ENCODE measurements around the gene TNPO2. TPM values are rescaled to one million over a fixed set of nuclear protein-coding genes. Genes with fewer than 3 reads are reported as not detected.

TNPO2 gene
- polyA plus RNA-seq, 1 donor from 2014 or later: 4.2 TPM

DNA sequence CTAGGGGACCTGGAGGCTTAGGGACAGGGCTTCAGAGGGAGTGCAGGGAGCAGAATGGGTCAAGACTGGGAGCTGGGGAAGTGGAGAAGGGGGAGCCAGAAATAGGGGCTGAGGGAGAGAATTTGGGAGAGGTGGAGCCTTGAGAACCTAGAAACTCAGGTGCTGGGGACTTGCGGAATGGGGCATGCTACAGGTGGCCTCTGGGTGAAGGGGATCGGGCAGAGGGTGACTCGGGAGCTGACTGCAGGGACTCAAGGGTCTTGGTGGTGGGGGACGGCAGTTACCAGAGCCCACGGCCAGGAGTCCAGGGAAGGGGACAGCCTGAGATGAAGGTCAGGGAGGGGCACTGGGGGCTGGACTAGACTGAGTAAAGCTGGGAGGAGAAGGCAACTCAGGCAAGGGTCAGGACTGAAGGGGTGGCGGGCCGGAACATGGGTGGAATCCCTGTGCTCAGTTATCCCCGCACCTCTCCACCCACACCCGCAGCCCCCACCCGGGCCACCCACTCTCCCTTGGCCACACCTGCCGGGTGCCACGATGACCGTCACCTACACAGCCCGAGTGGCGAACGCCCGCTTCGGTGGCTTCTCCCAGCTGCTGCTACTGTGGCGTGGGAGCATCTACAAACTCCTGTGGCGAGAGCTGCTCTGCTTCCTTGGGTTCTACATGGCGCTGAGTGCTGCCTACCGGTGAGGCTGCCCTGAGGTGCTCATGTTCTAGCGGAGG lies 28.5 kb upstream of the TNPO2 start:
- Mint-ChIP-seq H3K27ac (no peak overlapping the region), H3K4me3 (no peak overlapping the region), H3K9me3 (peaks cover 0 to 5% (median 0%) of the 10 kb centered on the region in 3 donors), H3K27me3 (peaks cover 12% of the 10 kb centered on the region), H3K36me3 (peaks cover 6% of the 10 kb centered on the region), H3K4me1 (peaks cover 5 to 12% (median 5%) of the 10 kb centered on the region in 3 donors)

DNA sequence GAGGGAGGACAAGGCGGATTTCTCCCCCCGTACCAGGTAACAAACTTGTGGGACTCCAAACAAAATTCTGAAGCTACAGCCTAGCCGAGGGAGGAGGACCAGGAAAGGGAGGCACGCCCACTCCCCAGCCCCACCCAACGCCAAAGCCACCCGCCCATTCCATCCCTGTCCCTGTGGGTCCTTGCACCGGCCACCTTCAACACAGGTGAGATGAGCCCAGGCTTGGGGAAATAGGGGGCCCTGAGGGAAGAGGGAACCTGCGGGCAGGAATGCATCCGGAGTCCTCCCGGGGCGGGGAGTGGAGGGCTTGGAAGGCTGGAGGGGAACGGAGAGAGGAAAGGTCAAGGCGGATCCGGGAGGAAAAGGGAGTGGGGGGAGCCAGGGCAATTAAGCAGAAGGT lies 27.9 kb upstream of the TNPO2 start, which contains the start of gene BEST2:
Gene BEST2 (plus strand): TSS at position 157 of the 400 bp plus-strand sequence. CDS start 802 bp downstream, outside the sequence.
- Mint-ChIP-seq H3K36me3 (peaks cover 7% of the 10 kb centered on the region), H3K4me1 (peaks cover 5 to 12% (median 5%) of the 10 kb centered on the region in 3 donors), H3K9me3 (peaks cover 0 to 5% (median 0%) of the 10 kb centered on the region in 3 donors), H3K27ac (peak within 1 kb of the TSS in 2 of 3 donors; percentile 11 to 56), H3K4me3 (no peak within 1 kb of the TSS), H3K27me3 (peaks cover 12% of the 10 kb centered on the region)

GRCh38 chr19:12750851-12751250 lies 27.1 kb upstream of the TNPO2 start:
- no peak overlapping the region for H3K4me3 Mint-ChIP-seq
- peaks cover 5 to 12% (median 5%) of the 10 kb centered on the region in 3 donors for H3K4me1 Mint-ChIP-seq
- peaks cover 7% of the 10 kb centered on the region for H3K36me3 Mint-ChIP-seq
- H3K27me3 Mint-ChIP-seq: peaks cover 10% of the 10 kb centered on the region
- peak overlapping the region in 2 of 3 donors; percentile 11 to 56 for H3K27ac Mint-ChIP-seq
- H3K9me3 Mint-ChIP-seq: peaks cover 0 to 5% (median 0%) of the 10 kb centered on the region in 3 donors

GRCh38 chr19:12749938-12750521 lies 26.3 kb upstream of the TNPO2 start:
- H3K27ac Mint-ChIP-seq: peak overlapping the region; percentile 85 to 95 (median 94)
- H3K36me3 Mint-ChIP-seq: peaks cover 7% of the 10 kb centered on the region
- peak overlapping the region in 3 of 4 donors; percentile 23 to 94 (median 54) for H3K4me3 Mint-ChIP-seq
- peaks cover 5 to 12% (median 5%) of the 10 kb centered on the region in 3 donors for H3K4me1 Mint-ChIP-seq
- peaks cover 0 to 5% (median 0%) of the 10 kb centered on the region in 3 donors for H3K9me3 Mint-ChIP-seq
- H3K27me3 Mint-ChIP-seq: peaks cover 7% of the 10 kb centered on the region

- Mint-ChIP-seq H3K9me3 (peaks cover 0 to 5% (median 0%) of the 10 kb centered on the region in 3 donors), H3K27me3 (peaks cover 2% of the 10 kb centered on the region), H3K36me3 (peaks cover 10% of the 10 kb centered on the region), H3K27ac (peak overlapping the region in 1 of 3 donors; percentile 69), H3K4me3 (no peak overlapping the region), H3K4me1 (peaks cover 5 to 12% (median 5%) of the 10 kb centered on the region in 3 donors)
Measured at GRCh38 chr19:12748489-12748888, 24.8 kb upstream of the TNPO2 start.

GRCh38 chr19:12745166-12745897 lies 21.6 kb upstream of the TNPO2 start:
- Mint-ChIP-seq H3K27ac (no peak overlapping the region), H3K4me3 (peak overlapping the region in 1 of 4 donors; percentile 45), H3K9me3 (peaks cover 0 to 5% (median 0%) of the 10 kb centered on the region in 3 donors), H3K27me3 (no peaks in the 10 kb centered on the region), H3K36me3 (peaks cover 17% of the 10 kb centered on the region), H3K4me1 (peaks cover 4 to 8% (median 5%) of the 10 kb centered on the region in 3 donors)

GRCh38 chr19:12737835-12738351 lies 14.2 kb upstream of the TNPO2 start:
- peaks cover 2% of the 10 kb centered on the region for H3K27me3 Mint-ChIP-seq
- peaks cover 9% of the 10 kb centered on the region for H3K36me3 Mint-ChIP-seq
- peak overlapping the region in 2 of 3 donors; percentile 88 to 93 for H3K27ac Mint-ChIP-seq
- peaks cover 16 to 28% (median 23%) of the 10 kb centered on the region in 3 donors for H3K4me1 Mint-ChIP-seq
- no peaks in the 10 kb centered on the region for H3K9me3 Mint-ChIP-seq
- peak overlapping the region; percentile 82 to 100 (median 100) for H3K4me3 Mint-ChIP-seq

DNA sequence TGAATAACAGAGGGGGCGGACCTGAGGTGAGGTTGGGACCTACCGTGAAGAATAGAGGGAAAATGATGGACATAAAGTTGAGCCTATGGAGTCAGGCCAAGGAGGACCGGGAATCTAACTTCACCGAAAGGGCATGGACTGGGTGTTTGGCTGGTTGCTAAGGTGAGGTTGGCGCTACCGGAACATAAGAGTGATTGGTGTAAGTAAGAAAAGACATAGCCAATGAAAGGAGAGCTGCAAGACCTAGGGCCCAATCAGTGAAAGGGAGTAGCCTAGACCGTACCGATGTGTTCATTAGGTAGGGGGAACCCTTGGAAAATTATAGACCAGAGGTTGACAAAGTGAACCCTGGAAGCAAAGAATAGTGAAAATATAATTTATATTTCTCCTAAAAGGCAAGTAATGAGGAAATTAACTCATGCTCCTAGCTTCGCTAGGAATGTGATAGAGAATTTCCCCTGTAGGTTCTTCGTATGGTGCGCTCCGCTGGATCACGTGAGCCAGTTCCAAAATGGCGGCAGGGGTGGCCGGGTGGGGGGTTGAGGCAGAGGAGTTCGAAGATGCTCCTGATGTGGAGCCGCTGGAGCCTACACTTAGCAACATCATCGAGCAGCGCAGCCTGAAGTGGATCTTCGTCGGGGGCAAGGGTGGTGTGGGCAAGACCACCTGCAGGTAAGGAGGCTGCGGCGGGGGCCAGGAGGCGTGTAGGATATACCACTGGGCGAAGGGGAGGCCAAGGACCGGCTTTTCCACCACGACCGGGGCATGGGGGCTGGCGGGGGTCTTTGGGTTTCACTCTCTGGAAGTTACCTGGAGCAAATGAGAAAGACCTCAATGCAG lies 13.5 kb upstream of the TNPO2 start, which contains the start of gene GET3:
Gene GET3 (plus strand): TSS at position 503 of the 840 bp plus-strand sequence. CDS start 9 bp downstream, at position 512.
- peak within 1 kb of the TSS; percentile 88 to 99 (median 93) for H3K27ac Mint-ChIP-seq
- peaks cover 17 to 32% (median 27%) of the 10 kb centered on the region in 3 donors for H3K4me1 Mint-ChIP-seq
- H3K36me3 Mint-ChIP-seq: peaks cover 6% of the 10 kb centered on the region
- H3K27me3 Mint-ChIP-seq: peaks cover 2% of the 10 kb centered on the region
- no peaks in the 10 kb centered on the region for H3K9me3 Mint-ChIP-seq
- peak within 1 kb of the TSS; percentile 82 to 100 (median 100) for H3K4me3 Mint-ChIP-seq

DNA sequence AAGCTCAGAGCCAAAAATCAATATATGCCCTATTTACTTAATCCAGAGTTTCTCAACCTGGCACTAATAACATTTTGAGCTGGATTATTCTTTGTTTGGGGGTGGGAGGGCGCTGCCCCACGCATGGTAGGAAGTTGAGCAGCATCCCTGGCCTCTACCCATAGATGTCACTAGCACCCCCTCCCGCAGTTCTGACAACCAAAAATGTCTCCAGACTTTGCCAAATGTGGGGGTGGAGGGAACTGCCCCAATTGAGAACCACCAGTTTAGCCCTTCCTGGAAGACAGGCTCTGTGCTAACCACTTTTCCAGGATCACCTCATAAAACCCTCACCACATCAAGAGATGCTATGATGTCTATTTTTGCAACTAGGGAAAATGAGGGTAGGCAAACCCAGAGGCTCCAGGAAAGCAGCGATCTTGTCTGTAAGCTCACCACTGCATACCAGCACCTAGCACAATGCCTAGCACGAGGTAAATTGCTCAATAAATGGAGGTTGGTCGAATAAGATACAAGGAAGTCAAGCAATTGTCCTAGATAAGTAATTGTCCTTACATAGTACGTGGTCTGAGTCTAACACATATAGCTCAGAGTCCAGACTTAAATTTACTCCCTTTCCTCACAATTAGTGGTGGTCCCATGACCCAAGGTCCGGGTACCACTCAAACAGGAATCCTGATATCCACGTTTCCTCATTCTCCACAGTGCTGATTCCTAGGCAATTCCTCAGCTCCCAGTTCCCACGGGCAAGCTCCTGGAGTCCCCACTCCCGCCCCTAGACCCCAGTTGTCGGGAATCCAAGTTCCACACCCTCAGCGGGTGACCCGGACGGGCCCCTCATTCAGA lies 9.9 kb upstream of the TNPO2 start:
- no peaks in the 10 kb centered on the region for H3K9me3 Mint-ChIP-seq
- H3K4me1 Mint-ChIP-seq: peaks cover 27 to 45% (median 41%) of the 10 kb centered on the region in 3 donors
- H3K27ac Mint-ChIP-seq: peak overlapping the region; percentile 88 to 97 (median 95)
- peaks cover 4% of the 10 kb centered on the region for H3K36me3 Mint-ChIP-seq
- peaks cover 2% of the 10 kb centered on the region for H3K27me3 Mint-ChIP-seq
- H3K4me3 Mint-ChIP-seq: peak overlapping the region; percentile 83 to 97 (median 96)

GRCh38 chr19:12731337-12731736 lies 7.6 kb upstream of the TNPO2 start:
- H3K4me3 Mint-ChIP-seq: peak overlapping the region in 1 of 4 donors; percentile 65
- no peaks in the 10 kb centered on the region for H3K27me3 Mint-ChIP-seq
- H3K27ac Mint-ChIP-seq: peak overlapping the region in 1 of 3 donors; percentile 88
- H3K4me1 Mint-ChIP-seq: peaks cover 22 to 36% (median 29%) of the 10 kb centered on the region in 3 donors
- H3K36me3 Mint-ChIP-seq: peaks cover 6% of the 10 kb centered on the region
- no peaks in the 10 kb centered on the region for H3K9me3 Mint-ChIP-seq

GRCh38 chr19:12730064-12730463 lies 6.3 kb upstream of the TNPO2 start:
- H3K9me3 Mint-ChIP-seq: no peaks in the 10 kb centered on the region
- peak overlapping the region; percentile 62 to 89 (median 88) for H3K27ac Mint-ChIP-seq
- H3K4me1 Mint-ChIP-seq: peaks cover 23 to 35% (median 29%) of the 10 kb centered on the region in 3 donors
- peak overlapping the region; percentile 71 to 91 (median 85) for H3K4me3 Mint-ChIP-seq
- H3K27me3 Mint-ChIP-seq: no peaks in the 10 kb centered on the region
- peaks cover 6% of the 10 kb centered on the region for H3K36me3 Mint-ChIP-seq

DNA sequence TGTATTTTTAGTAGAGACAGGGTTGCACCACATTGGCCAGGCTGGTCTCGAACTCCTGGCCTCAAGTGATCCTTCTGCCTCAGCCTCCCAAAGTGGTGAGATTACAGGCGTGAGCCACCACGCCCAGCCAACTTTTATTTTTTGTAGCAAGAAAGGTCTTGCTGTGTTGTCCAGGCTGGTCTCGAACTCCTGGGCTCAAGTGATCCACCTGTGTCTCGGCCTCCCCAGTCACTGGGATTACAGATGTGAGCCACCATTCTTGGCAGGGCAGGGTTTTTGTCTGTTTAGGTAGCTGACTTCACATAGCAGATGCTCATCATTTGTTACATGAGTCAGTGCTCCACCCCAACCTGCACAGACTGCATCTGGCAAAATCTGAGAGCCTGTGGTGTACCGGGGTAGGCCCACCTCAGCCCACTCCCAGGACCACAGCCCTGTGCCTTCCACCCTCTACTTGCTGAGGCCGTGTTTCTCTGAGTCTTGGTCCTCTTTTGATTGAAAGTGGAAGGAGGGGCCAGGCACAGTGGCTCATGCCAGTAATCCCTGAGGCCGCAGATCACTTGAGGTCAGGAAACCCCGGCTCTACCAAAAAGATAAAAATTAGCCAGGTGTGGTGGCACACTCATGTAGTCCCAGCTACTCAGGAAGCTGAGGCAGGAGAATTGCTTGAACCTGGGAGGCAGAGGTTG lies 4.2 kb upstream of the TNPO2 start:
- H3K36me3 Mint-ChIP-seq: peaks cover 5% of the 10 kb centered on the region
- peak overlapping the region in 1 of 4 donors; percentile 57 for H3K4me3 Mint-ChIP-seq
- H3K27ac Mint-ChIP-seq: peak overlapping the region in 2 of 3 donors; percentile 76 to 77
- peaks cover 27 to 39% (median 31%) of the 10 kb centered on the region in 3 donors for H3K4me1 Mint-ChIP-seq
- H3K9me3 Mint-ChIP-seq: no peaks in the 10 kb centered on the region
- no peaks in the 10 kb centered on the region for H3K27me3 Mint-ChIP-seq

Measured in IgD-negative memory B cell (primary cell).